IMR-90 (cell line): Measurements from ENCODE around the gene CAMTA1. TPM values are rescaled to one million over a fixed set of nuclear protein-coding genes. Genes with fewer than 3 reads are reported as not detected.

Experiments used
- ATAC-seq: fragments of 200-7000 bp; cut with Tn5 transposase; 2 replicates; pipeline ENCODE4 v1.9.1; 2020; ENCODE audit warnings: low read depth, mild to moderate bottlenecking, moderate library complexity
- BruUV-seq: library from RNA; stranded (reverse); fragments of 400-500 nt; replicated peaks from 2 replicates; lab custom pipeline; 2021; lab: Mats Ljungman, UMichigan
- CTCF ChIA-PET: fragments of 300-600 bp; formaldehyde crosslinking; extraction: SDS; loops from one replicate; lab custom pipeline; 2021; ENCODE audit warnings: antibody characterized with exemption; lab: Yijun Ruan, JAX
- POLR2A ChIA-PET: fragments of 300-600 bp; sonication (Branson Sonifier 250); formaldehyde crosslinking; loops from one replicate; lab custom pipeline; 2022; ENCODE audit warnings: antibody characterized with exemption; ENCODE audit not compliant: unreplicated experiment; lab: Charles Lee
- DNase-seq: peaks from one replicate; pipeline ENCODE4 v3.0.0; 2013
- H2AFZ ChIP-seq: replicated peaks from 2 replicates; pipeline ENCODE3; 2013; ENCODE audit warnings: low read length, mild to moderate bottlenecking; ENCODE audit not compliant: poor library complexity
- H2AK5ac ChIP-seq: 2 replicates; pipeline ENCODE4 v1.6.1; 2013; ENCODE audit warnings: low read depth, low read length, inconsistent platforms
- H2AK9ac ChIP-seq: replicated peaks from 2 replicates; pipeline ENCODE3; 2013; ENCODE audit warnings: mild to moderate bottlenecking, low read depth, low read length, moderate library complexity; ENCODE audit not compliant: poor library complexity
- H2BK120ac ChIP-seq: 2 replicates; pipeline ENCODE4 v1.6.1; 2013; ENCODE audit warnings: low read depth, low read length, inconsistent platforms
- H2BK15ac ChIP-seq: 3 replicates; pipeline ENCODE4 v1.6.1; 2013; ENCODE audit warnings: low read depth, low read length, inconsistent platforms
- H2BK20ac ChIP-seq: 2 replicates; pipeline ENCODE4 v1.6.1; 2013; ENCODE audit warnings: low read depth, mild to moderate bottlenecking, inconsistent platforms, low read length, moderate library complexity
- H2BK5ac ChIP-seq: 2 replicates; pipeline ENCODE4 v1.6.1; 2013; ENCODE audit warnings: mild to moderate bottlenecking, low read depth, low read length, inconsistent platforms; ENCODE audit not compliant: poor library complexity, severe bottlenecking
- H3K14ac ChIP-seq: replicated peaks from 2 replicates; pipeline ENCODE4 v1.6.1; 2013; ENCODE audit warnings: low read depth, low read length, inconsistent platforms
- H3K18ac ChIP-seq: 2 replicates; pipeline ENCODE4 v1.6.1; 2013; ENCODE audit warnings: low read depth, low read length, control low read depth
- H3K23ac ChIP-seq: 2 replicates; pipeline ENCODE4 v1.6.1; 2013; ENCODE audit warnings: low read depth, low read length, inconsistent platforms
- H3K27ac ChIP-seq: 2 replicates; pipeline ENCODE4 v1.5.1; 2013; ENCODE audit warnings: mild to moderate bottlenecking, control low read depth, low read length; ENCODE audit not compliant: insufficient read depth
- H3K27me3 ChIP-seq: 2 replicates; pipeline ENCODE4 v1.6.1; 2013; ENCODE audit warnings: low read length; ENCODE audit not compliant: control insufficient read depth, insufficient read depth
- H3K36me3 ChIP-seq: 2 replicates; pipeline ENCODE4 v1.6.1; 2013; ENCODE audit warnings: low read length, mixed read lengths; ENCODE audit not compliant: control insufficient read depth, insufficient read depth
- H3K4ac ChIP-seq: 2 replicates; pipeline ENCODE4 v1.6.1; 2013; ENCODE audit warnings: low read depth, low read length, inconsistent platforms
- H3K4me1 ChIP-seq: 2 replicates; pipeline ENCODE4 v1.6.1; 2013; ENCODE audit warnings: low read length, mixed read lengths; ENCODE audit not compliant: control insufficient read depth, insufficient read depth
- H3K4me2 ChIP-seq: 2 replicates; pipeline ENCODE4 v1.6.1; 2013; ENCODE audit warnings: low read depth, mild to moderate bottlenecking, control low read depth, low read length, moderate library complexity
- H3K4me3 ChIP-seq: 2 replicates; pipeline ENCODE4 v1.5.1; 2013; ENCODE audit warnings: low read depth, mild to moderate bottlenecking, control low read depth, low read length, moderate library complexity; ENCODE audit not compliant: insufficient read depth
- H3K56ac ChIP-seq: 2 replicates; pipeline ENCODE4 v1.6.1; 2013; ENCODE audit warnings: low read length, inconsistent platforms; ENCODE audit not compliant: insufficient read depth; ENCODE audit errors: extremely low read depth
- H3K79me1 ChIP-seq, 2 experiments: 2 replicates each; pipeline ENCODE4 v1.6.1; 2013; ENCODE audit warnings: low read length in 2 of 2, inconsistent platforms in 1 of 2, low read depth in 1 of 2
- H3K9ac ChIP-seq: 2 replicates; pipeline ENCODE4 v1.6.1; 2013; ENCODE audit warnings: low read depth, low read length, control low read depth
- H3K9me1 ChIP-seq: 2 replicates; pipeline ENCODE4 v1.6.1; 2013; ENCODE audit warnings: low read length, inconsistent platforms; ENCODE audit not compliant: insufficient read depth
- H3K9me3 ChIP-seq: 2 replicates; pipeline ENCODE4 v1.6.1; 2013; ENCODE audit warnings: low read length; ENCODE audit not compliant: control insufficient read depth, insufficient read depth
- H4K20me1 ChIP-seq: 2 replicates; pipeline ENCODE4 v1.6.1; 2013; ENCODE audit warnings: low read length, inconsistent platforms; ENCODE audit not compliant: insufficient read depth
- H4K5ac ChIP-seq: 2 replicates; pipeline ENCODE4 v1.6.1; 2013; ENCODE audit warnings: mild to moderate bottlenecking, low read depth, low read length, control low read depth
- H4K8ac ChIP-seq, 2 experiments: 2 replicates each; pipeline ENCODE4 v1.6.1; 2013; ENCODE audit warnings: low read depth in 2 of 2, low read length in 2 of 2, control low read depth in 1 of 2, inconsistent platforms in 1 of 2
- H4K91ac ChIP-seq: 2 replicates; pipeline ENCODE4 v1.6.1; 2013; ENCODE audit warnings: low read depth, low read length, inconsistent platforms; ENCODE audit not compliant: insufficient read depth
- BHLHE40 ChIP-seq: fragments of 150-350 bp; IDR thresholded peaks from 2 replicates; pipeline ENCODE4 v1.6.1; 2016; ENCODE audit warnings: mild to moderate bottlenecking, low read depth, low read length
- CEBPB ChIP-seq: IDR thresholded peaks from 2 replicates; pipeline ENCODE4 v1.6.1; 2012; ENCODE audit warnings: low read depth, low read length, improper control_type of control experiment
- CHD1 ChIP-seq: IDR thresholded peaks from 2 replicates; pipeline ENCODE4 v1.6.1; 2012; ENCODE audit warnings: low read depth, low read length, improper control_type of control experiment
- FOS ChIP-seq: fragments of 150-350 bp; IDR thresholded peaks from 2 replicates; pipeline ENCODE4 v1.6.1; 2016; ENCODE audit warnings: low read depth, low read length
- MAFK ChIP-seq: IDR thresholded peaks from 2 replicates; pipeline ENCODE4 v1.6.1; 2012; ENCODE audit warnings: low read depth, low read length, improper control_type of control experiment
- MXI1 ChIP-seq: IDR thresholded peaks from 2 replicates; pipeline ENCODE4 v1.6.1; 2012; ENCODE audit warnings: low read depth, mild to moderate bottlenecking, low read length, moderate library complexity, borderline replicate concordance
- NFE2L2 ChIP-seq: fragments of 150-350 bp; IDR thresholded peaks from 2 replicates; pipeline ENCODE4 v1.6.1; 2016; ENCODE audit warnings: low read depth, mild to moderate bottlenecking, low read length
- POLR2A ChIP-seq: IDR thresholded peaks from 2 replicates; pipeline ENCODE4 v1.6.1; 2012; ENCODE audit warnings: mild to moderate bottlenecking, low read depth, low read length
- RAD21 ChIP-seq: IDR thresholded peaks from 2 replicates; pipeline ENCODE4 v1.6.1; 2012; ENCODE audit warnings: low read length, improper control_type of control experiment
- RCOR1 ChIP-seq: IDR thresholded peaks from 2 replicates; pipeline ENCODE4 v1.6.1; 2012; ENCODE audit warnings: mild to moderate bottlenecking, low read length, improper control_type of control experiment; ENCODE audit not compliant: insufficient replicate concordance
- RFX5 ChIP-seq: IDR thresholded peaks from 2 replicates; pipeline ENCODE4 v1.8.0; 2012; ENCODE audit warnings: low read depth, mild to moderate bottlenecking, low read length, moderate library complexity
- SMC3 ChIP-seq: fragments of 150-350 bp; IDR thresholded peaks from 2 replicates; pipeline ENCODE4 v1.6.1; 2016; ENCODE audit warnings: low read depth, mild to moderate bottlenecking, antibody characterized with exemption, low read length, moderate library complexity
- WGBS, 2 experiments: methylation state at CpG; one replicate each; pipeline versions ENCODE4 v1.1.5 to v1.1.7; 2013; ENCODE audit warnings: missing lambda C conversion rate in 2 of 2; ENCODE audit not compliant: insufficient read length in 1 of 2; ENCODE audit errors: extremely low coverage in 2 of 2; 5-methylcytosine and 5-hydroxymethylcytosine counted together
- dilution Hi-C: fragments of 300-500 bp; cut with HindIII; formaldehyde crosslinking; loops from one replicate; pipeline ENCODE4 v1.14.3; 2018; ENCODE audit warnings: low sequenced_read_pairs; ENCODE audit not compliant: unreplicated experiment
- in situ Hi-C: fragments of 300-500 bp; cut with MboI; formaldehyde crosslinking; loops from 3 replicates; pipeline ENCODE4 v1.14.3; 2019; ENCODE audit warnings: low sequenced_read_pairs, inconsistent platforms, mixed read lengths
- intact Hi-C: fragments of 100-400 bp; cut with micrococcal nuclease; formaldehyde crosslinking; loops from 2 replicates; pipeline ENCODE4 v1.10.0; 2022
- polyA plus RNA-seq, 3 experiments: library from polyadenylated mRNA; depleted of rRNA; stranded (reverse); fragments of >200 nt; gene quantifications; 2 replicates each; pipeline ENCODE4 v1.2.3, GENCODE V29; 2012; ENCODE audit warnings: low replicate concordance in 1 of 3
- total RNA-seq: library from RNA; depleted of rRNA; stranded (reverse); fragments of >200 nt; gene quantifications from 2 replicates; pipeline ENCODE4 v1.2.3, GENCODE V29; 2012
- TF ChIP-seq, protein P1 (sequence below): fragments of 150-350 bp; IDR thresholded peaks from 2 replicates; pipeline ENCODE4 v1.6.1; 2016; ENCODE audit warnings: low read depth, mild to moderate bottlenecking, low read length, moderate library complexity, borderline replicate concordance
- TF ChIP-seq, protein P2 (sequence below): conservative IDR thresholded peaks from 2 replicates; pipeline ENCODE4 v1.5.1; 2012; ENCODE audit warnings: mild to moderate bottlenecking, low read depth, low read length, improper control_type of control experiment

Gene CAMTA1
- total and polyA plus RNA-seq, 2 of the 4 experiments (the other 2 are of a cell fraction): 35.5 to 74.3 TPM

DNA sequence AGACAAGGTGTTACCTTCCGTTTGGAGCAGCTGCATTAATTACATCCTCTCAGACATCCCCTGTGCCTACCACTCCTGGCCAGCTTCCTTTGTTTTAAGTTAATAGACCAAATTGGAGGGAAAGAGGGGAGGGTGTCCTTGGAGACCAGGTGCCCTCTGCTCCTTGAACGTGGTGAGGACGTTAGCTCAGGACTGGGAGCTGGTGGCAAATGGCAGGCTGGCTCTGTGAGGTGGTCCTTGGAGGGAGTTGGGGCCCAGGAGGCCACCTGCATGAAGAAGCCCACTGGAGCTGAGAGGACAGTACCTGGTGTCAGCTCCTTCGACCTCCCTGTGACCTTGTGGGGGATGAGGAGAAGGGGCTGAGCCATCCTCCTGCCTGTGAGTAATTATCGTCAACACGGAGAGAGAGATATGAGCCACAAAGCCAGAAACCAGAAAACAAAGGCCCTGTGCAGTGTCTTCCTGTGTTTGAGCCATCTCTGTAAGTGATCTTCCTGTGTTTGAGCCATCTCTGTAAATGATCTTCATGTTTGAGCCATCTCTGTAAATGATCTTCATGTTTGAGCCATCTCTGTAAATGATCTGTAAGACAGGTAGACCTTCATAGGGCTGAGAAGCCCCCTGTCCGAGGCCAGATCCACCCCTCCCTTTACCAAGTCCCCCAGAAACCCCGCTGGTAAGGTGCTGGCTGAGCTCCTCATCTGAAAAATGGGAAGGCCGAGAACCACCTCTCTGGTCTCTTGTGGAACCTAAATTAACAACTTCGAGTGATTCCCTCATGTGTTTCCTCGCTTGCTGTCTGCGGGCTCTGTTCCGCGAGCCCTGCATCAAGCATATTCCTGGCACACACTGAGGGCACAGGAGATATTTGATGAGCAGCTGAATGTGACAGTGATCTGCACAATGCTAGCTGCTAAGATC is 126.0 kb downstream of the CAMTA1 start (continued):
- no peak for TF ChIP-seq BHLHE40

DNA sequence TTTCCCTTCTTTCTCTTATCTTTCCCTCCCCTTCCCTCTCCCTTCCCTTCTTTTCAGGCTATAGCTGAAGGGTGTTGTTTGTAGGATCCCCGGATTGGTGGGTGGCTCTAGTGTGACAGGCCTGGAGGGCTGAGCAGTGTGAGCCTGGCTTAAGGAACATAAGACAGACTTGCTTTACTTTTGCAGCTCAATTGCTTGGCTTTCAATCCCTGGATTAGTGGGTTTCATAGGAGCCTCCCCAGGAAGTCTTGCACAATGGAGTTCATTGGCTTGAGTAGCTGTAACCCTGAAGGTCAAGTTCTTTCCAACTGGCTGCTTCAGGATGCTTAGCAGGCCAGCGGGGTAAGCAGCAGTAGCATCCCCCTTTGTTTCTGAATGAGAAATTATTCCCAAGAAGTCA is 126.7 kb downstream of the CAMTA1 start:
- no peak overlapping the region for H3K9ac ChIP-seq
- in situ Hi-C loops: no loop called here
- no peak overlapping the region for H4K5ac ChIP-seq
- no peak overlapping the region for H2AK9ac ChIP-seq
- no peak overlapping the region for H2BK5ac ChIP-seq
- no peak overlapping the region for H2BK20ac ChIP-seq
- peaks cover 5% of the 10 kb centered on the region for H3K9me3 ChIP-seq
- no peaks in the 10 kb centered on the region for H3K4me1 ChIP-seq
- H3K4me2 ChIP-seq: no peak overlapping the region
- no peak overlapping the region for H3K23ac ChIP-seq
- H2AFZ ChIP-seq: no peak overlapping the region
- ChIA-PET POLR2A (no interaction called here), CTCF (no interaction called here)
- WGBS, 2 experiments: no CpG with 5 or more reads among the region's 2 CpGs
- H4K20me1 ChIP-seq: no peaks in the 10 kb centered on the region; the same call in 1 of the 2 replicates
- H3K36me3 ChIP-seq: no peaks in the 10 kb centered on the region
- no peak overlapping the region for H4K8ac ChIP-seq
- no peaks in the 10 kb centered on the region for H3K9me1 ChIP-seq
- BruUV-seq: no TSS peak
- H3K4ac ChIP-seq: no peak overlapping the region
- H3K79me1 ChIP-seq: no peaks in the 10 kb centered on the region
- H2BK15ac ChIP-seq: no peak overlapping the region
- no peak overlapping the region for H3K4me3 ChIP-seq
- H3K27me3 ChIP-seq: peaks cover 9% of the 10 kb centered on the region; the same call in 1 of the 2 replicates
- no peak overlapping the region for H3K27ac ChIP-seq
- no peak overlapping the region for H4K91ac ChIP-seq
- H3K14ac ChIP-seq: no peak overlapping the region
- no peak overlapping the region for H2AK5ac ChIP-seq
- ATAC-seq (peak; percentile 51), DNase-seq (peak; percentile 4)
- H2BK120ac ChIP-seq: no peak overlapping the region
- dilution Hi-C loops: no loop called here
- intact Hi-C loops: no loop called here
- H3K56ac ChIP-seq: no peak overlapping the region
- no peak overlapping the region for H3K18ac ChIP-seq
- no peak for TF ChIP-seq POLR2A
- TF ChIP-seq SMC3: no peak
- no peak; the same call in 1 of the 2 replicates for TF ChIP-seq CEBPB
- no peak for TF ChIP-seq RCOR1
- TF ChIP-seq, protein P1, sequence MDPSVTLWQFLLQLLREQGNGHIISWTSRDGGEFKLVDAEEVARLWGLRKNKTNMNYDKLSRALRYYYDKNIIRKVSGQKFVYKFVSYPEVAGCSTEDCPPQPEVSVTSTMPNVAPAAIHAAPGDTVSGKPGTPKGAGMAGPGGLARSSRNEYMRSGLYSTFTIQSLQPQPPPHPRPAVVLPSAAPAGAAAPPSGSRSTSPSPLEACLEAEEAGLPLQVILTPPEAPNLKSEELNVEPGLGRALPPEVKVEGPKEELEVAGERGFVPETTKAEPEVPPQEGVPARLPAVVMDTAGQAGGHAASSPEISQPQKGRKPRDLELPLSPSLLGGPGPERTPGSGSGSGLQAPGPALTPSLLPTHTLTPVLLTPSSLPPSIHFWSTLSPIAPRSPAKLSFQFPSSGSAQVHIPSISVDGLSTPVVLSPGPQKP: no peak
- no peak for TF ChIP-seq MAFK
- no peak for TF ChIP-seq NFE2L2
- TF ChIP-seq FOS: no peak
- TF ChIP-seq, protein P2, sequence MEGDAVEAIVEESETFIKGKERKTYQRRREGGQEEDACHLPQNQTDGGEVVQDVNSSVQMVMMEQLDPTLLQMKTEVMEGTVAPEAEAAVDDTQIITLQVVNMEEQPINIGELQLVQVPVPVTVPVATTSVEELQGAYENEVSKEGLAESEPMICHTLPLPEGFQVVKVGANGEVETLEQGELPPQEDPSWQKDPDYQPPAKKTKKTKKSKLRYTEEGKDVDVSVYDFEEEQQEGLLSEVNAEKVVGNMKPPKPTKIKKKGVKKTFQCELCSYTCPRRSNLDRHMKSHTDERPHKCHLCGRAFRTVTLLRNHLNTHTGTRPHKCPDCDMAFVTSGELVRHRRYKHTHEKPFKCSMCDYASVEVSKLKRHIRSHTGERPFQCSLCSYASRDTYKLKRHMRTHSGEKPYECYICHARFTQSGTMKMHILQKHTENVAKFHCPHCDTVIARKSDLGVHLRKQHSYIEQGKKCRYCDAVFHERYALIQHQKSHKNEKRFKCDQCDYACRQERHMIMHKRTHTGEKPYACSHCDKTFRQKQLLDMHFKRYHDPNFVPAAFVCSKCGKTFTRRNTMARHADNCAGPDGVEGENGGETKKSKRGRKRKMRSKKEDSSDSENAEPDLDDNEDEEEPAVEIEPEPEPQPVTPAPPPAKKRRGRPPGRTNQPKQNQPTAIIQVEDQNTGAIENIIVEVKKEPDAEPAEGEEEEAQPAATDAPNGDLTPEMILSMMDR: no peak
- TF ChIP-seq RAD21: no peak
- no peak for TF ChIP-seq MXI1
- TF ChIP-seq RFX5: no peak
- no peak for TF ChIP-seq CHD1
- TF ChIP-seq BHLHE40: no peak
